ENCODE measurements around the gene GBA2. TPM values are rescaled to one million over a fixed set of nuclear protein-coding genes. Genes with fewer than 3 reads are reported as not detected.

The GBA2 gene
- total RNA-seq, 1 experiment from 2014 or later: 63.6 TPM

DNA sequence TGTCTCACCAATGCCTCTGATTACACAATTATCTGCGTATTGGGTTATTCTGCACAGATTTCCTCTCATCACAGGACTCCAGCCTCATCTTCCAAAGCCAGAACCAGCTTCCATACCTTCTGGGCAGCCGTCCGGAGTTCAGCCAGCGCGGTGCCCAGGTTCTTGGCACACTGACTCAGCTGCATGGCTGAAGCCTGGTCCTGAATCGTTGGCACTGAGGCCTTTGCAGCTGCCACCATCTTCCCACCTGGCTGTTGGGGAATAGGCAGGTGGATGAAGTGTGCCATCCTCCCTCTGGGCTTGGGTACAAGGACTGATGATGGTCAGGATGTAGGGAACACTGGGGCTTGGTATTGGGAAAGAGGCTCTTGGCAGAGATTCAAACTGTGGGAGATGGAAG lies 34.9 kb downstream of the GBA2 start:
- intact Hi-C loops (cut with micrococcal nuclease): no loop called here
- BruUV-seq (replicated peaks): no TSS peak

More for the DNA sequence above, 34.9 kb downstream of the GBA2 start:
- Histone ChIP-seq H3K27me3 (ENCODE audit: insufficient read depth, low read length) (no peaks in the 10 kb centered on the region), H3K4me1 (ENCODE audit: control insufficient read depth in 1 of 2, insufficient read depth in 2 of 2, low read length in 2 of 2) (no peaks in the 10 kb centered on the region), H3K27ac (ENCODE audit: low read depth, low read length) (no peak overlapping the region), H3K36me3 (ENCODE audit: control insufficient read depth in 1 of 2, insufficient read depth in 2 of 2, low read length in 2 of 2) (peaks cover 67% of the 10 kb centered on the region in 2 experiments), H3K4me2 (ENCODE audit: low read length) (no peak overlapping the region), H3K9ac (ENCODE audit: low read length) (no peak overlapping the region), H3K9me2 (ENCODE audit: insufficient read depth) (no peaks in the 10 kb centered on the region), H2AFZ (ENCODE audit: low read depth, low read length, poor library complexity, severe bottlenecking) (no peak overlapping the region), H3K9me3 (ENCODE audit: control insufficient read depth in 1 of 2, insufficient read depth in 1 of 2, low read depth in 1 of 2, low read length in 2 of 2) (no peaks in the 10 kb centered on the region), H3K79me2 (ENCODE audit: insufficient read depth, low read length) (no peaks in the 10 kb centered on the region), H4K20me1 (ENCODE audit: insufficient read depth) (no peaks in the 10 kb centered on the region), H3K4me3 (replicated peaks in 1 of 2; ENCODE audit: low read depth in 1 of 2, low read length in 2 of 2) (no peak overlapping the region)
- CTCF ChIA-PET: no interaction called here
- RAD21 ChIA-PET (ENCODE audit: low non-redundant PET in 1 of 2, low total read pairs in 2 of 2, uncharacterized antibody in 2 of 2, unreplicated experiment in 2 of 2): no interaction called here
- ATAC-seq: no peak
- TF ChIP-seq ZFX (IDR thresholded peaks at IDR 0.05) (no peak), EGR1 (IDR thresholded peaks at IDR 0.05; ENCODE audit: low read depth) (no peak), CBX3 (IDR thresholded peaks at IDR 0.05; ENCODE audit: low read depth) (no peak), FOSL1 (IDR thresholded peaks at IDR 0.05; ENCODE audit: low read depth) (no peak), POLR2A (IDR thresholded peaks at IDR 0.05; ENCODE audit: borderline replicate concordance, extremely low read depth, insufficient read depth, insufficient read length) (no peak), CEBPB (IDR thresholded peaks at IDR 0.05; ENCODE audit: low read depth) (no peak), TCF7L2 (IDR thresholded peaks at IDR 0.05; ENCODE audit: borderline replicate concordance, extremely low read depth, insufficient read depth, insufficient read length) (no peak), RAD21 (IDR thresholded peaks at IDR 0.05; ENCODE audit: low read depth) (no peak), ZNF274 (IDR thresholded peaks at IDR 0.05; ENCODE audit: low read depth, low read length) (no peak), EZH2phosphoT487 (IDR thresholded peaks at IDR 0.05; ENCODE audit: borderline replicate concordance) (no peak), YY1 (IDR thresholded peaks at IDR 0.05; ENCODE audit: extremely low read depth, insufficient replicate concordance, low read depth, low read length) (no peak), POLR2AphosphoS5 (IDR thresholded peaks at IDR 0.05; ENCODE audit: low read depth, low read length) (no peak)
- TF ChIP-seq, protein P1, sequence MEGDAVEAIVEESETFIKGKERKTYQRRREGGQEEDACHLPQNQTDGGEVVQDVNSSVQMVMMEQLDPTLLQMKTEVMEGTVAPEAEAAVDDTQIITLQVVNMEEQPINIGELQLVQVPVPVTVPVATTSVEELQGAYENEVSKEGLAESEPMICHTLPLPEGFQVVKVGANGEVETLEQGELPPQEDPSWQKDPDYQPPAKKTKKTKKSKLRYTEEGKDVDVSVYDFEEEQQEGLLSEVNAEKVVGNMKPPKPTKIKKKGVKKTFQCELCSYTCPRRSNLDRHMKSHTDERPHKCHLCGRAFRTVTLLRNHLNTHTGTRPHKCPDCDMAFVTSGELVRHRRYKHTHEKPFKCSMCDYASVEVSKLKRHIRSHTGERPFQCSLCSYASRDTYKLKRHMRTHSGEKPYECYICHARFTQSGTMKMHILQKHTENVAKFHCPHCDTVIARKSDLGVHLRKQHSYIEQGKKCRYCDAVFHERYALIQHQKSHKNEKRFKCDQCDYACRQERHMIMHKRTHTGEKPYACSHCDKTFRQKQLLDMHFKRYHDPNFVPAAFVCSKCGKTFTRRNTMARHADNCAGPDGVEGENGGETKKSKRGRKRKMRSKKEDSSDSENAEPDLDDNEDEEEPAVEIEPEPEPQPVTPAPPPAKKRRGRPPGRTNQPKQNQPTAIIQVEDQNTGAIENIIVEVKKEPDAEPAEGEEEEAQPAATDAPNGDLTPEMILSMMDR (IDR thresholded peaks at IDR 0.05 in 2 of 3, conservative IDR thresholded peaks at IDR 0.05 in 1 of 3; ENCODE audit: borderline replicate concordance in 1 of 3, insufficient read depth in 1 of 3, low read depth in 2 of 3, low read length in 2 of 3): no peak
- TF ChIP-seq, protein P2, sequence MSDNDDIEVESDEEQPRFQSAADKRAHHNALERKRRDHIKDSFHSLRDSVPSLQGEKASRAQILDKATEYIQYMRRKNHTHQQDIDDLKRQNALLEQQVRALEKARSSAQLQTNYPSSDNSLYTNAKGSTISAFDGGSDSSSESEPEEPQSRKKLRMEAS (IDR thresholded peaks at IDR 0.05): no peak
- TF ChIP-seq, protein P3, sequence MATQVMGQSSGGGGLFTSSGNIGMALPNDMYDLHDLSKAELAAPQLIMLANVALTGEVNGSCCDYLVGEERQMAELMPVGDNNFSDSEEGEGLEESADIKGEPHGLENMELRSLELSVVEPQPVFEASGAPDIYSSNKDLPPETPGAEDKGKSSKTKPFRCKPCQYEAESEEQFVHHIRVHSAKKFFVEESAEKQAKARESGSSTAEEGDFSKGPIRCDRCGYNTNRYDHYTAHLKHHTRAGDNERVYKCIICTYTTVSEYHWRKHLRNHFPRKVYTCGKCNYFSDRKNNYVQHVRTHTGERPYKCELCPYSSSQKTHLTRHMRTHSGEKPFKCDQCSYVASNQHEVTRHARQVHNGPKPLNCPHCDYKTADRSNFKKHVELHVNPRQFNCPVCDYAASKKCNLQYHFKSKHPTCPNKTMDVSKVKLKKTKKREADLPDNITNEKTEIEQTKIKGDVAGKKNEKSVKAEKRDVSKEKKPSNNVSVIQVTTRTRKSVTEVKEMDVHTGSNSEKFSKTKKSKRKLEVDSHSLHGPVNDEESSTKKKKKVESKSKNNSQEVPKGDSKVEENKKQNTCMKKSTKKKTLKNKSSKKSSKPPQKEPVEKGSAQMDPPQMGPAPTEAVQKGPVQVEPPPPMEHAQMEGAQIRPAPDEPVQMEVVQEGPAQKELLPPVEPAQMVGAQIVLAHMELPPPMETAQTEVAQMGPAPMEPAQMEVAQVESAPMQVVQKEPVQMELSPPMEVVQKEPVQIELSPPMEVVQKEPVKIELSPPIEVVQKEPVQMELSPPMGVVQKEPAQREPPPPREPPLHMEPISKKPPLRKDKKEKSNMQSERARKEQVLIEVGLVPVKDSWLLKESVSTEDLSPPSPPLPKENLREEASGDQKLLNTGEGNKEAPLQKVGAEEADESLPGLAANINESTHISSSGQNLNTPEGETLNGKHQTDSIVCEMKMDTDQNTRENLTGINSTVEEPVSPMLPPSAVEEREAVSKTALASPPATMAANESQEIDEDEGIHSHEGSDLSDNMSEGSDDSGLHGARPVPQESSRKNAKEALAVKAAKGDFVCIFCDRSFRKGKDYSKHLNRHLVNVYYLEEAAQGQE (IDR thresholded peaks at IDR 0.05; ENCODE audit: low read depth): no peak
- POLR2A ChIA-PET: no interaction called here
- DNase-seq (ENCODE audit: low read depth, low spot score): no peak
